ENCODE results near the gene ZP2. TPM values are rescaled to one million over a fixed set of nuclear protein-coding genes. Genes with fewer than 3 reads are reported as not detected.
A peak's percentile ranks its signal among the peaks of the same experiment; 100 is the strongest.
"Not testable (repeated sequence)": the region's sequence is repeated elsewhere in the genome, so short reads cannot be mapped to it uniquely, and the experiment has no call there.

Gene ZP2
- total RNA-seq, 1 experiment from 2014 or later, result not detected

- no peak for DNase-seq (ENCODE audit: extremely low read depth, low read depth)
Observed at GRCh38 chr16:21179126-21179982, 32.0 kb downstream of the ZP2 start.

GRCh38 chr16:21175397-21175796 is 36.0 kb downstream of the ZP2 start:
- DNase-seq (ENCODE audit: extremely low read depth, low read depth), result no peak

- DNase-seq (ENCODE audit: extremely low read depth, low read depth), result no peak
Observed at GRCh38 chr16:21172650-21173049, 38.7 kb downstream of the ZP2 start.

GRCh38 chr16:21170116-21170515 is 41.3 kb downstream of the ZP2 start:
- not testable (repeated sequence) for DNase-seq (ENCODE audit: extremely low read depth, low read depth)

- DNase-seq (ENCODE audit: extremely low read depth, low read depth), result no peak
Observed at GRCh38 chr16:21169249-21169981, 42.0 kb downstream of the ZP2 start.

GRCh38 chr16:21167929-21168602 is 43.3 kb downstream of the ZP2 start:
- no peak for DNase-seq (ENCODE audit: extremely low read depth, low read depth)

GRCh38 chr16:21167360-21167759 is 44.0 kb downstream of the ZP2 start:
- no peak for DNase-seq (ENCODE audit: extremely low read depth, low read depth)

GRCh38 chr16:21166561-21166961 is 44.8 kb downstream of the ZP2 start:
- no peak for DNase-seq (ENCODE audit: extremely low read depth, low read depth)

GRCh38 chr16:21164521-21165168 is 46.7 kb downstream of the ZP2 start:
- no peak for DNase-seq (ENCODE audit: extremely low read depth, low read depth)

GRCh38 chr16:21163576-21163975 is 47.8 kb downstream of the ZP2 start:
- DNase-seq (ENCODE audit: extremely low read depth, low read depth), result no peak

GRCh38 chr16:21162661-21163151 is 48.7 kb downstream of the ZP2 start:
- DNase-seq (ENCODE audit: extremely low read depth, low read depth), result no peak

- no peak for DNase-seq (ENCODE audit: extremely low read depth, low read depth)
Observed at GRCh38 chr16:21161211-21161610, 50.2 kb downstream of the ZP2 start.

- no peak for DNase-seq (ENCODE audit: extremely low read depth, low read depth)
Observed at GRCh38 chr16:21160276-21160675, 51.1 kb downstream of the ZP2 start.

GRCh38 chr16:21159281-21159951 is 52.0 kb downstream of the ZP2 start:
- DNase-seq (ENCODE audit: extremely low read depth, low read depth), result no peak

- DNase-seq (ENCODE audit: extremely low read depth, low read depth), result peak; percentile 66
Observed at GRCh38 chr16:21158208-21159110, 52.9 kb downstream of the ZP2 start, which contains the start of gene LDAF1. Gene LDAF1 (plus strand): TSS chr16:21158674. CDS start chr16:21161183, 2,509 bp downstream.

GRCh38 chr16:21157632-21158031 is 53.7 kb downstream of the ZP2 start:
- DNase-seq (ENCODE audit: extremely low read depth, low read depth), result no peak

GRCh38 chr16:21156767-21157467 is 54.5 kb downstream of the ZP2 start:
- DNase-seq (ENCODE audit: extremely low read depth, low read depth), result peak; percentile 59

- DNase-seq (ENCODE audit: extremely low read depth, low read depth), result not testable (repeated sequence)
Observed at GRCh38 chr16:21156011-21156410, 55.4 kb downstream of the ZP2 start.
